Measurements from ENCODE around the gene CTU2.

Gene CTU2

GRCh38 chr16:88695218-88695617 lies 11.1 kb upstream of the CTU2 start:
- ATAC-seq (ENCODE audit: low read depth) (peak; percentile 4; the same call in 1 of the 3 replicates), DNase-seq (ENCODE audit: low spot score) (no peak)
- no peak for TF ChIP-seq CTCF (IDR thresholded peaks at IDR 0.05; ENCODE audit: poor library complexity, severe bottlenecking)
- H3K27ac ChIP-seq (ENCODE audit: poor library complexity, severe bottlenecking) = no peak overlapping the region
- no peak overlapping the region for H3K4me3 ChIP-seq (ENCODE audit: severe bottlenecking)
- no peaks in the 10 kb centered on the region for H3K4me1 ChIP-seq (ENCODE audit: insufficient read depth, poor library complexity, severe bottlenecking)
- peaks cover 16% of the 10 kb centered on the region for H3K36me3 ChIP-seq (ENCODE audit: low read depth)
- H3K27me3 ChIP-seq (ENCODE audit: insufficient read depth, poor library complexity, severe bottlenecking) = no peaks in the 10 kb centered on the region
- H3K9me3 ChIP-seq (ENCODE audit: severe bottlenecking) = no peaks in the 10 kb centered on the region

GRCh38 chr16:88695753-88696152 lies 10.6 kb upstream of the CTU2 start:
- H3K36me3 ChIP-seq (ENCODE audit: low read depth) = peaks cover 20% of the 10 kb centered on the region
- H3K4me1 ChIP-seq (ENCODE audit: insufficient read depth, poor library complexity, severe bottlenecking) = peaks cover 1% of the 10 kb centered on the region
- ATAC-seq (ENCODE audit: low read depth) (no peak), DNase-seq (ENCODE audit: low spot score) (no peak)
- no peaks in the 10 kb centered on the region for H3K9me3 ChIP-seq (ENCODE audit: severe bottlenecking)
- H3K27me3 ChIP-seq (ENCODE audit: insufficient read depth, poor library complexity, severe bottlenecking) = no peaks in the 10 kb centered on the region
- no peak for TF ChIP-seq CTCF (IDR thresholded peaks at IDR 0.05; ENCODE audit: poor library complexity, severe bottlenecking)
- H3K27ac ChIP-seq (ENCODE audit: poor library complexity, severe bottlenecking) = no peak overlapping the region
- no peak overlapping the region for H3K4me3 ChIP-seq (ENCODE audit: severe bottlenecking)

DNA sequence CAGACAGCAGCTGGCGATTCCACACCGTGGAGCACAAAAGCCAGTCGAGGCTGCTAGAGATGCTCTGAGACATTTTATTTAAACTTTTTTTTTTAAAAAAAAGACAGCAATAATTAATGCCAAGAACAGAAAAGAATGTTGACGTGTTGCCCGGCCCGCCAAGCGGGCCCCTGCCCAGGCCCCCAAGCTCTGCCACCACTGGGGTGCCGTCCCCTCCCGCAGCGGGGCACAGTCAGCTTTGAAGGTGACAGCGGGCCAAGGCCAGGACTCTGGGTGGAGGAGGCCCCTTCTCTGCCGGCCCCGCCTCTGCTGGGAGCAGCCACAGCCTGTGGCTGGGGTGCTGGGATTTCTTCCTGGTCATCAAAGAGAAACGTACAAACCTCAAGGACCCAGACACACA lies 9.9 kb upstream of the CTU2 start:
- H3K9me3 ChIP-seq (ENCODE audit: severe bottlenecking) = no peaks in the 10 kb centered on the region
- DNase-seq (ENCODE audit: low spot score) (no peak), ATAC-seq (ENCODE audit: low read depth) (no peak)
- peaks cover 20% of the 10 kb centered on the region for H3K36me3 ChIP-seq (ENCODE audit: low read depth)
- no peaks in the 10 kb centered on the region for H3K27me3 ChIP-seq (ENCODE audit: insufficient read depth, poor library complexity, severe bottlenecking)
- H3K4me1 ChIP-seq (ENCODE audit: insufficient read depth, poor library complexity, severe bottlenecking) = peaks cover 7% of the 10 kb centered on the region
- no peak for TF ChIP-seq CTCF (IDR thresholded peaks at IDR 0.05; ENCODE audit: poor library complexity, severe bottlenecking)
- no peak overlapping the region for H3K4me3 ChIP-seq (ENCODE audit: severe bottlenecking)
- no peak overlapping the region for H3K27ac ChIP-seq (ENCODE audit: poor library complexity, severe bottlenecking)

DNA sequence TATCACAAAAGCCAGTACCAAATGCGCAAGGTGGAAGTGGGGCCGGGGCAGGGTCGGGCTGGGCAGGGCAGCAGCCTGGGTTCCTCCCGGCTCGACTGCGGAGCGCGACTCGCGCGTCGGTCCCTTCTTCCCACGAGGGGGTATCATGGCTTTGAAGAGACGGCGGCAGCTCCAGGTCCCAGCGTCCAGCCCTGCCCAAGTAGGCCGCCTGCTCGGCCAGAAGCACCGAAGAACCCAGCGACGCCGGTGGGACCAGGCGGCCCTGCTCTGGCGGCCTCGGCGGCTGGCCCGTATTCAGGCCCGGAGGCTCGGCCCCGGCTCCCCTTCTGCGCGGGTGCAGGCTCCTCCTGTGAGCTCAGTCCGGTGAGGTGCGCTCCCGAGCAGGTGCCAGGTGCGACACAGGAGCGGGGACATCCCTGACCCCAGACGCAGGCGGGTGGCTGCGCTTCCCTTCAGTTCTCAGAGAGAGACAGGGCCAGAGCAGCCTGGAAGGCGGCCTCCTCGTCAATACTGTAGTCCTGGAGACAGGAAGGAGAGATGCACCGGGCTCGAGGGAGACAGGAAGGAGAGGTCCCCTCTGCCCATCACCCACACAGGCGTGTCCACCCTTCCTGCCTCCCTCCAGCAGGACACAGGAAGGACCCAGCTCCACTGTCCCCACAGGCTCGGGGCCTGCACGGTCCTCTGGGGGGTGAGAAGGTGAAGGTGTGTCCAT lies 9.0 kb upstream of the CTU2 start:
- peaks cover 7% of the 10 kb centered on the region for H3K4me1 ChIP-seq (ENCODE audit: insufficient read depth, poor library complexity, severe bottlenecking)
- no peaks in the 10 kb centered on the region for H3K9me3 ChIP-seq (ENCODE audit: severe bottlenecking)
- TF ChIP-seq CTCF (IDR thresholded peaks at IDR 0.05; ENCODE audit: poor library complexity, severe bottlenecking) = no peak
- DNase-seq (ENCODE audit: low spot score) (no peak), ATAC-seq (ENCODE audit: low read depth) (no peak)
- no peak overlapping the region for H3K27ac ChIP-seq (ENCODE audit: poor library complexity, severe bottlenecking)
- no peak overlapping the region for H3K4me3 ChIP-seq (ENCODE audit: severe bottlenecking)
- no peaks in the 10 kb centered on the region for H3K27me3 ChIP-seq (ENCODE audit: insufficient read depth, poor library complexity, severe bottlenecking)
- H3K36me3 ChIP-seq (ENCODE audit: low read depth) = peaks cover 20% of the 10 kb centered on the region

All from RWPE2 (cell line).